Measurements from ENCODE around the gene MAPK8IP2.

DNA sequence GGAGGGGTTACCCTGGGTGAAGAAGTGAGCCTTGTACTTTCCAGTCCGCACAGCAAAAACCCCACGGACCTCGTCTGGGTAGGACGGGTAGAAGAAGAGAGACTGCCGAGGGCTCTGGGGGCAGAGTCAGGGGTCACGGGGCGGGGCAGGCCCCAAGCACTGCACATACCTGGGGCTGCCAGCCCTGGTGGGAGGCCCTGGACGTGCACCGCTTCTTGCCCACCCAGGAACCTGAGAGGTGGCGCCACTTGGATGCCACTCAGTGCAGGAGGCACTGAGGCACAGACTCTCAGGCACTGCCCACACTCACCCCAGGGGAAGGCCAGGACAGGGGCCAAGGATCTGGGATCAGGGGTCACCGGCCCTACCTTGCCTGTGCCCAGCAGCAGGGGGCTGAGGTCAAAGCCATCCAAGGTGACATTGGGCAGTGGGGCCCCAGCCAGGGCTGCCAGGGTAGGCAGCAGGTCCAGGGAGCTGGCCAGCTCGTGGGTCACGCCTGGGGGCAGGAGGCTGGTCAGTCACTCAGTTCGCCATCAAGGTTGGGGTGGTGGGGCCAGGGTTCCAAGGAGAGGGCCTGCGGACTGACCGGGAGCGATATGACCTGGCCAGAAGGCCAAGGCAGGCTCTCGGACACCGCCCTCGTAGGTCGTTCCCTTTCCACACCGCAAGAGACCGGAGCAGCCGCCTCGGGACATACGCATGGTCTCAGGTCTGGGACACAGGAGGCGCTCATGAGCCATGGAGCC, 25.1 kb downstream of the MAPK8IP2 start:
- TF ChIP-seq SSRP1 (CRISPR knock-in tag; IDR thresholded peaks at IDR 0.05), result no peak
- TF ChIP-seq, protein P1, sequence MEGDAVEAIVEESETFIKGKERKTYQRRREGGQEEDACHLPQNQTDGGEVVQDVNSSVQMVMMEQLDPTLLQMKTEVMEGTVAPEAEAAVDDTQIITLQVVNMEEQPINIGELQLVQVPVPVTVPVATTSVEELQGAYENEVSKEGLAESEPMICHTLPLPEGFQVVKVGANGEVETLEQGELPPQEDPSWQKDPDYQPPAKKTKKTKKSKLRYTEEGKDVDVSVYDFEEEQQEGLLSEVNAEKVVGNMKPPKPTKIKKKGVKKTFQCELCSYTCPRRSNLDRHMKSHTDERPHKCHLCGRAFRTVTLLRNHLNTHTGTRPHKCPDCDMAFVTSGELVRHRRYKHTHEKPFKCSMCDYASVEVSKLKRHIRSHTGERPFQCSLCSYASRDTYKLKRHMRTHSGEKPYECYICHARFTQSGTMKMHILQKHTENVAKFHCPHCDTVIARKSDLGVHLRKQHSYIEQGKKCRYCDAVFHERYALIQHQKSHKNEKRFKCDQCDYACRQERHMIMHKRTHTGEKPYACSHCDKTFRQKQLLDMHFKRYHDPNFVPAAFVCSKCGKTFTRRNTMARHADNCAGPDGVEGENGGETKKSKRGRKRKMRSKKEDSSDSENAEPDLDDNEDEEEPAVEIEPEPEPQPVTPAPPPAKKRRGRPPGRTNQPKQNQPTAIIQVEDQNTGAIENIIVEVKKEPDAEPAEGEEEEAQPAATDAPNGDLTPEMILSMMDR (CRISPR knock-in tag; IDR thresholded peaks at IDR 0.05), result peak; percentile 53
- no peak for TF ChIP-seq NR2F1 (CRISPR knock-in tag; IDR thresholded peaks at IDR 0.05)
- TF ChIP-seq, protein P2, sequence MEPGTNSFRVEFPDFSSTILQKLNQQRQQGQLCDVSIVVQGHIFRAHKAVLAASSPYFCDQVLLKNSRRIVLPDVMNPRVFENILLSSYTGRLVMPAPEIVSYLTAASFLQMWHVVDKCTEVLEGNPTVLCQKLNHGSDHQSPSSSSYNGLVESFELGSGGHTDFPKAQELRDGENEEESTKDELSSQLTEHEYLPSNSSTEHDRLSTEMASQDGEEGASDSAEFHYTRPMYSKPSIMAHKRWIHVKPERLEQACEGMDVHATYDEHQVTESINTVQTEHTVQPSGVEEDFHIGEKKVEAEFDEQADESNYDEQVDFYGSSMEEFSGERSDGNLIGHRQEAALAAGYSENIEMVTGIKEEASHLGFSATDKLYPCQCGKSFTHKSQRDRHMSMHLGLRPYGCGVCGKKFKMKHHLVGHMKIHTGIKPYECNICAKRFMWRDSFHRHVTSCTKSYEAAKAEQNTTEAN (CRISPR knock-in tag; conservative IDR thresholded peaks at IDR 0.05), result no peak
- no peak for TF ChIP-seq ZFAT (CRISPR knock-in tag; conservative IDR thresholded peaks at IDR 0.05)
- TF ChIP-seq HOXD1 (CRISPR knock-in tag; IDR thresholded peaks at IDR 0.05), result no peak
- TF ChIP-seq SIN3B (IDR thresholded peaks at IDR 0.05; ENCODE audit: low read length), result no peak
- TF ChIP-seq ISX (CRISPR knock-in tag; conservative IDR thresholded peaks at IDR 0.05), result no peak
- no peak for TF ChIP-seq ESRRA (CRISPR knock-in tag; IDR thresholded peaks at IDR 0.05; ENCODE audit: low read depth)
